22Rv1 (cell line): ENCODE results near the gene GAS7.

Source experiments
- CTCF ChIP-seq: fragments of 450-650 bp; IDR thresholded peaks from 2 replicates; pipeline ENCODE4 v1.5.1; 2017; ENCODE audit warnings: mild to moderate bottlenecking
- ZFX ChIP-seq: fragments of 450-650 bp; IDR thresholded peaks from 2 replicates; pipeline ENCODE4 v1.6.1; 2017; ENCODE audit warnings: antibody characterized with exemption, borderline replicate concordance

GRCh38 chr17:10200645-10201044, 2.2 kb upstream of the GAS7 start:
- TF ChIP-seq CTCF (no peak), ZFX (no peak)
